ENCODE results near the gene CDH12.

DNA sequence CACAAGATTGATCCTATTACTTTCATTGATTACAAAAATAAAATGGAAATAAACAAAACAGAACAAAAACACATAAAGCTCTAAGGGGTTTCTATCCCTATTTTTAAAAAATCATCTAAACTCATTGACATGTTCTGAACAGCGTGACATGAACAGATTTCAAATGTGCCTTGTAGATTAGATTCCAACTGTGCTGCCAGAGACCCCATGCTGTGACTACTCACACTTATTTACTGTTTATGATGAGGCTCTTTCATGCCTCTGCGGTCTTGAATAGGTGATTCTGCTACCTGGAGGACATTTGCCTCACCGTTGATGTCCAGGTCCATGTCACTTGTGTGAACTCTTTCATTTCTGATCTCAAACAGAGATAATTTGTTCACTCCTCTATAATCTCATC lies 990.2 kb downstream of the CDH12 start:
- TF ChIP-seq, protein P1, sequence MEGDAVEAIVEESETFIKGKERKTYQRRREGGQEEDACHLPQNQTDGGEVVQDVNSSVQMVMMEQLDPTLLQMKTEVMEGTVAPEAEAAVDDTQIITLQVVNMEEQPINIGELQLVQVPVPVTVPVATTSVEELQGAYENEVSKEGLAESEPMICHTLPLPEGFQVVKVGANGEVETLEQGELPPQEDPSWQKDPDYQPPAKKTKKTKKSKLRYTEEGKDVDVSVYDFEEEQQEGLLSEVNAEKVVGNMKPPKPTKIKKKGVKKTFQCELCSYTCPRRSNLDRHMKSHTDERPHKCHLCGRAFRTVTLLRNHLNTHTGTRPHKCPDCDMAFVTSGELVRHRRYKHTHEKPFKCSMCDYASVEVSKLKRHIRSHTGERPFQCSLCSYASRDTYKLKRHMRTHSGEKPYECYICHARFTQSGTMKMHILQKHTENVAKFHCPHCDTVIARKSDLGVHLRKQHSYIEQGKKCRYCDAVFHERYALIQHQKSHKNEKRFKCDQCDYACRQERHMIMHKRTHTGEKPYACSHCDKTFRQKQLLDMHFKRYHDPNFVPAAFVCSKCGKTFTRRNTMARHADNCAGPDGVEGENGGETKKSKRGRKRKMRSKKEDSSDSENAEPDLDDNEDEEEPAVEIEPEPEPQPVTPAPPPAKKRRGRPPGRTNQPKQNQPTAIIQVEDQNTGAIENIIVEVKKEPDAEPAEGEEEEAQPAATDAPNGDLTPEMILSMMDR (IDR thresholded peaks at IDR 0.05), result no peak
- TF ChIP-seq POLR2A (IDR thresholded peaks at IDR 0.05) (no peak), POLR2AphosphoS5 (IDR thresholded peaks at IDR 0.05) (no peak)

Measured in suprapubic skin (tissue), 4 donors.